Naive thymus-derived CD4-positive, alpha-beta T cell (primary cell): ENCODE results near the gene TRAF7. TPM values are rescaled to one million over a fixed set of nuclear protein-coding genes. Genes with fewer than 3 reads are reported as not detected.

Source experiments
- ATAC-seq: fragments of 150-1000 bp; cut with Tn5 transposase; 2 replicates; pipeline ENCODE4 v1.10.0; 2021; ENCODE audit warnings: mild to moderate bottlenecking, moderate library complexity
- CTCF ChIA-PET: fragments of 350-600 bp; sonication (Branson Sonifier 250); formaldehyde crosslinking; loops from one replicate; lab custom pipeline; 2021; ENCODE audit warnings: antibody characterized with exemption; lab: Charles Lee
- POLR2A ChIA-PET: fragments of 350-600 bp; sonication (Branson Sonifier 250); formaldehyde crosslinking; loops from one replicate; lab custom pipeline; 2021; ENCODE audit warnings: antibody characterized with exemption, inconsistent platforms; lab: Charles Lee
- DNase-seq, 9 donors: peaks; one replicate each; pipeline versions ENCODE4 v3.0.0 to v3.0.0-alpha.2; 2020 to 2022; ENCODE audit warnings: mixed read lengths in 1 of 9
- H3K27ac ChIP-seq: one replicate; pipeline ENCODE4 v1.7.0; 2013; ENCODE audit warnings: mild to moderate bottlenecking, low read depth, low read length, moderate library complexity
- H3K27me3 ChIP-seq, 2 donors: one replicate each; pipeline ENCODE4 v1.7.0; 2013; ENCODE audit warnings: low read length in 2 of 2, mild to moderate bottlenecking in 2 of 2, moderate library complexity in 2 of 2; ENCODE audit not compliant: control insufficient read depth in 2 of 2, insufficient read depth in 2 of 2
- H3K36me3 ChIP-seq, 3 experiments: 1 replicate in 2 of 3; 2 replicates in 1 of 3; pipeline ENCODE4 v1.7.0; 2013; ENCODE audit warnings: low read length in 3 of 3, mild to moderate bottlenecking in 3 of 3, moderate library complexity in 1 of 3; ENCODE audit not compliant: insufficient read depth in 3 of 3, control insufficient read depth in 2 of 3
- H3K4me1 ChIP-seq, 2 donors: one replicate each; pipeline ENCODE4 v1.7.0; 2013; ENCODE audit warnings: low read length in 2 of 2, mild to moderate bottlenecking in 2 of 2, moderate library complexity in 1 of 2; ENCODE audit not compliant: control insufficient read depth in 2 of 2, insufficient read depth in 2 of 2
- H3K4me3 ChIP-seq: 2 replicates; pipeline ENCODE4 v1.7.0; 2013; ENCODE audit warnings: mild to moderate bottlenecking, low read length
- H3K9me3 ChIP-seq, 3 experiments: 1 replicate in 2 of 3; 2 replicates in 1 of 3; pipeline ENCODE4 v1.7.0; 2013; ENCODE audit warnings: low read length in 3 of 3; ENCODE audit not compliant: control insufficient read depth in 2 of 3
- H3K27ac Mint-ChIP-seq, 9 donors: one replicate each; pipeline ENCODE4 v1.8.0; 2020 to 2022; ENCODE audit warnings: mixed read lengths in 9 of 9, mild to moderate bottlenecking in 8 of 9, moderate library complexity in 5 of 9, inconsistent platforms in 2 of 9
- H3K27me3 Mint-ChIP-seq, 5 donors: one replicate each; pipeline ENCODE4 v1.8.0; 2021 to 2022; ENCODE audit warnings: mixed read lengths in 5 of 5, mild to moderate bottlenecking in 1 of 5
- H3K36me3 Mint-ChIP-seq, 5 donors: one replicate each; pipeline ENCODE4 v1.8.0; 2020 to 2022; ENCODE audit warnings: mixed read lengths in 5 of 5, mild to moderate bottlenecking in 3 of 5, inconsistent platforms in 1 of 5
- H3K4me1 Mint-ChIP-seq, 7 donors: one replicate each; pipeline ENCODE4 v1.8.0; 2020 to 2022; ENCODE audit warnings: mixed read lengths in 7 of 7, mild to moderate bottlenecking in 3 of 7, inconsistent platforms in 1 of 7
- H3K4me3 Mint-ChIP-seq, 10 donors: one replicate each; pipeline ENCODE4 v1.8.0; 2020 to 2022; ENCODE audit warnings: mild to moderate bottlenecking in 10 of 10, mixed read lengths in 10 of 10, moderate library complexity in 6 of 10, inconsistent platforms in 2 of 10
- H3K9me3 Mint-ChIP-seq, 11 donors: one replicate each; pipeline ENCODE4 v1.8.0; 2020 to 2022; ENCODE audit warnings: mixed read lengths in 11 of 11, mild to moderate bottlenecking in 4 of 11, inconsistent platforms in 1 of 11, moderate library complexity in 1 of 11
- intact Hi-C, 2 donors: fragments of 100-400 bp; cut with micrococcal nuclease; formaldehyde crosslinking; loops; one replicate each; pipeline ENCODE4 v1.15.1; 2023
- polyA plus RNA-seq, 2 donors: library from polyadenylated mRNA; unstranded; fragments of 300-500 nt; fragmentation: Illumina TruSeq; gene quantifications; one replicate each; pipeline ENCODE4 v1.2.3, GENCODE V29; 2021
- total RNA-seq, 6 experiments: library from RNA in 5 of 6; stranded (reverse) in 5 of 6; gene quantifications; 1 replicate in 5 of 6; 2 replicates in 1 of 6; pipeline ENCODE4 v1.2.3 and lab custom pipeline; 2021 to 2026

Gene TRAF7
- total and polyA plus RNA-seq, 7 experiments from 2014 or later = 4.8 to 58.3 (median 34.8) TPM

- H3K4me3 Mint-ChIP-seq = no peak overlapping the region
- CTCF ChIA-PET = no interaction called here
Observed at GRCh38 chr16:2190002-2190658, 34.5 kb downstream of the TRAF7 start.

GRCh38 chr16:2190659-2191445 lies 35.3 kb downstream of the TRAF7 start:
- Mint-ChIP-seq H3K27me3 (peaks cover 0 to 15% (median 5%) of the 10 kb centered on the region in 5 donors), H3K4me1 (peaks cover 0 to 6% (median 4%) of the 10 kb centered on the region in 7 donors), H3K4me3 (no peak overlapping the region), H3K9me3 (no peaks in the 10 kb centered on the region), H3K27ac (no peak overlapping the region), H3K36me3 (no peaks in the 10 kb centered on the region)
- Histone ChIP-seq H3K27me3 (no peaks in the 10 kb centered on the region), H3K9me3 (no peaks in the 10 kb centered on the region), H3K4me1 (peaks cover 0 to 8% of the 10 kb centered on the region in 2 donors), H3K4me3 (no peak overlapping the region), H3K27ac (no peak overlapping the region), H3K36me3 (no peaks in the 10 kb centered on the region)
- DNase-seq (no peak), ATAC-seq (no peak)
- intact Hi-C loops = no loop called here
- ChIA-PET POLR2A (no interaction called here), CTCF (no interaction called here)

More at GRCh38 chr16:2190002-2190658, 34.5 kb downstream of the TRAF7 start:
- no peak for DNase-seq
- H3K4me3 ChIP-seq = no peak overlapping the region
- Mint-ChIP-seq H3K4me1 (peaks cover 0 to 6% (median 4%) of the 10 kb centered on the region in 7 donors), H3K27me3 (peaks cover 0 to 11% (median 5%) of the 10 kb centered on the region in 5 donors), H3K36me3 (no peaks in the 10 kb centered on the region), H3K27ac (no peak overlapping the region), H3K9me3 (no peaks in the 10 kb centered on the region)
- intact Hi-C loops = no loop called here
- no peaks in the 10 kb centered on the region for H3K9me3 ChIP-seq
- no peaks in the 10 kb centered on the region for H3K27me3 ChIP-seq
- no peak overlapping the region for H3K27ac ChIP-seq
- no peaks in the 10 kb centered on the region for H3K36me3 ChIP-seq
- POLR2A ChIA-PET = no interaction called here
- H3K4me1 ChIP-seq = peaks cover 0 to 2% of the 10 kb centered on the region in 2 donors
- ATAC-seq = no peak

- Histone ChIP-seq H3K9me3 (no peaks in the 10 kb centered on the region), H3K36me3 (no peaks in the 10 kb centered on the region), H3K27ac (no peak overlapping the region), H3K4me3 (no peak overlapping the region), H3K27me3 (no peaks in the 10 kb centered on the region), H3K4me1 (peaks cover 0 to 8% of the 10 kb centered on the region in 2 donors)
- POLR2A ChIA-PET = no interaction called here
- intact Hi-C loops = no loop called here
- CTCF ChIA-PET = no interaction called here
- Mint-ChIP-seq H3K4me1 (peaks cover 0 to 6% (median 4%) of the 10 kb centered on the region in 7 donors), H3K27ac (no peak overlapping the region), H3K4me3 (no peak overlapping the region), H3K9me3 (no peaks in the 10 kb centered on the region), H3K27me3 (peaks cover 0 to 15% (median 5%) of the 10 kb centered on the region in 5 donors), H3K36me3 (no peaks in the 10 kb centered on the region)
- DNase-seq (no peak), ATAC-seq (no peak)
Observed at GRCh38 chr16:2191446-2191706, 35.8 kb downstream of the TRAF7 start.

- H3K27ac Mint-ChIP-seq = peak overlapping the region in 1 of 9 donors; percentile 28
- ChIA-PET POLR2A (interaction anchor here (0.7 to 2.4 kb wide), 9 partner anchors 11 to 319 kb away, joined by 3 to 9 read pairs (median 5); partner anchors contain the start of genes ATP6V0C, CCNF, ECI1 and MLST8), CTCF (interaction anchor here (0.7 to 3.7 kb wide), 13 partner anchors 9 to 351 kb away, joined by 3 to 32 read pairs (median 3); partner anchors contain the start of genes ABCA3 and ECI1)
- no peak overlapping the region for H3K27ac ChIP-seq
- intact Hi-C loops = no loop called here
- ATAC-seq = no peak
- no peaks in the 10 kb centered on the region for H3K36me3 ChIP-seq
- H3K4me1 Mint-ChIP-seq = peaks cover 0 to 6% (median 4%) of the 10 kb centered on the region in 7 donors
- no peak for DNase-seq
- peak overlapping the region in 5 of 10 donors; percentile 26 to 79 (median 43) for H3K4me3 Mint-ChIP-seq
- peaks cover 0 to 8% of the 10 kb centered on the region in 2 donors for H3K4me1 ChIP-seq
- H3K27me3 ChIP-seq = peaks cover 6 to 11% of the 10 kb centered on the region in 2 donors
- peaks cover 14 to 38% (median 16%) of the 10 kb centered on the region in 5 donors for H3K27me3 Mint-ChIP-seq
- no peaks in the 10 kb centered on the region for H3K36me3 Mint-ChIP-seq
- H3K9me3 ChIP-seq = no peaks in the 10 kb centered on the region
- no peak overlapping the region for H3K4me3 ChIP-seq
- H3K9me3 Mint-ChIP-seq = no peaks in the 10 kb centered on the region
Observed at GRCh38 chr16:2194166-2194834, 38.7 kb downstream of the TRAF7 start.

GRCh38 chr16:2194852-2195321 lies 39.3 kb downstream of the TRAF7 start:
- intact Hi-C loops = loop anchor here (1.0 kb wide), 6 partner anchors 10 to 306 kb away; partner anchors contain the start of genes ABCA3 (in 2 of the 2), ECI1 (in 1 of the 2) and MLST8 (in 1 of the 2)
- Histone ChIP-seq H3K9me3 (no peaks in the 10 kb centered on the region), H3K27ac (no peak overlapping the region), H3K36me3 (no peaks in the 10 kb centered on the region), H3K4me3 (no peak overlapping the region), H3K27me3 (peaks cover 6 to 11% of the 10 kb centered on the region in 2 donors), H3K4me1 (peaks cover 0 to 8% of the 10 kb centered on the region in 2 donors)
- peaks cover 14 to 38% (median 16%) of the 10 kb centered on the region in 5 donors for H3K27me3 Mint-ChIP-seq
- peak in 7 of 9 donors; percentile 41 to 63 (median 55) for DNase-seq
- H3K36me3 Mint-ChIP-seq = no peaks in the 10 kb centered on the region
- peak overlapping the region in 8 of 10 donors; percentile 34 to 79 (median 50) for H3K4me3 Mint-ChIP-seq
- peaks cover 0 to 6% (median 4%) of the 10 kb centered on the region in 7 donors for H3K4me1 Mint-ChIP-seq
- ChIA-PET CTCF (interaction anchor here (0.6 to 3.7 kb wide), 13 partner anchors 8 to 351 kb away, joined by 3 to 32 read pairs (median 3); partner anchors contain the start of genes ABCA3 and ECI1), POLR2A (interaction anchor here (0.7 to 2.4 kb wide), 10 partner anchors 8 to 319 kb away, joined by 3 to 9 read pairs (median 4); partner anchors contain the start of genes ATP6V0C, CCNF, ECI1 and MLST8)
- H3K27ac Mint-ChIP-seq = peak overlapping the region in 1 of 9 donors; percentile 28
- H3K9me3 Mint-ChIP-seq = no peaks in the 10 kb centered on the region
- peak; percentile 73 for ATAC-seq
